Gastrocnemius medialis (tissue), 4 donors: ENCODE measurements around the gene CORT.

ENCODE experiments used
- POLR2A ChIP-seq, 2 donors: fragments of 450-650 bp; IDR thresholded peaks; one replicate each; pipeline ENCODE4 v1.6.1; 2017; ENCODE audit warnings: antibody characterized with exemption in 2 of 2, mild to moderate bottlenecking in 2 of 2, moderate library complexity in 2 of 2
- TF ChIP-seq, protein P1 (sequence below), 5 experiments: fragments of 450-650 bp in 3 of 5; fragments of 200-600 bp in 2 of 5; sonication (generic) in 2 of 5; IDR thresholded peaks in 4 of 5; conservative IDR thresholded peaks in 1 of 5; 1 replicate in 4 of 5; 2 replicates in 1 of 5; pipeline ENCODE4 v1.5.1; 2016 to 2019; ENCODE audit warnings: antibody characterized with exemption in 5 of 5, mild to moderate bottlenecking in 3 of 5, moderate library complexity in 3 of 5

DNA sequence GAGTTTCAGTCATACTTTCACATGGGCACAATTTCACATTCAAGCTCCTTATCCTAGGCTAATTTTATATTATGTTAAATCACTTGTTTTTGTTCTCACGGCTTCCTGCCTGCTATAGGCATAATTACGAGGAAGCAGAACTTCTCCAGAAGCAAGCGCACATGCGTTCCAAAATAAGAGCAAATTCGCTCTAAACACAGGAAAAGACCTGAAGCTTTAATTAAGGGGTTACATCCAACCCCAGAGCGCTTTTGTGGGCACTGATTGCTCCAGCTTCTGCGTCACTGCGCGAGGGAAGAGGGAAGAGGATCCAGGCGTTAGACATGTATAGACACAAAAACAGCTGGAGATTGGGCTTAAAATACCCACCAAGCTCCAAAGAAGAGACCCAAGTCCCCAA lies at the start of gene CORT:
- TF ChIP-seq, protein P1, sequence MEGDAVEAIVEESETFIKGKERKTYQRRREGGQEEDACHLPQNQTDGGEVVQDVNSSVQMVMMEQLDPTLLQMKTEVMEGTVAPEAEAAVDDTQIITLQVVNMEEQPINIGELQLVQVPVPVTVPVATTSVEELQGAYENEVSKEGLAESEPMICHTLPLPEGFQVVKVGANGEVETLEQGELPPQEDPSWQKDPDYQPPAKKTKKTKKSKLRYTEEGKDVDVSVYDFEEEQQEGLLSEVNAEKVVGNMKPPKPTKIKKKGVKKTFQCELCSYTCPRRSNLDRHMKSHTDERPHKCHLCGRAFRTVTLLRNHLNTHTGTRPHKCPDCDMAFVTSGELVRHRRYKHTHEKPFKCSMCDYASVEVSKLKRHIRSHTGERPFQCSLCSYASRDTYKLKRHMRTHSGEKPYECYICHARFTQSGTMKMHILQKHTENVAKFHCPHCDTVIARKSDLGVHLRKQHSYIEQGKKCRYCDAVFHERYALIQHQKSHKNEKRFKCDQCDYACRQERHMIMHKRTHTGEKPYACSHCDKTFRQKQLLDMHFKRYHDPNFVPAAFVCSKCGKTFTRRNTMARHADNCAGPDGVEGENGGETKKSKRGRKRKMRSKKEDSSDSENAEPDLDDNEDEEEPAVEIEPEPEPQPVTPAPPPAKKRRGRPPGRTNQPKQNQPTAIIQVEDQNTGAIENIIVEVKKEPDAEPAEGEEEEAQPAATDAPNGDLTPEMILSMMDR (IDR thresholded peaks at IDR 0.05 in 4 of 5, conservative IDR thresholded peaks at IDR 0.05 in 1 of 5) = no peak
- TF ChIP-seq POLR2A (IDR thresholded peaks at IDR 0.05) = no peak
